B cell (primary cell): ENCODE results near the gene TAF10. TPM values are rescaled to one million over a fixed set of nuclear protein-coding genes. Genes with fewer than 3 reads are reported as not detected.

Experiments
- ATAC-seq: fragments of 200-7000 bp; cut with Tn5 transposase; one replicate; pipeline ENCODE4 v1.10.0; 2021; ENCODE audit warnings: low read depth, mild to moderate bottlenecking, moderate number of reproducible peaks, moderate library complexity
- CTCF ChIA-PET: fragments of 350-600 bp; sonication (Branson Sonifier 250); formaldehyde crosslinking; loops from one replicate; lab custom pipeline; 2021; ENCODE audit warnings: antibody characterized with exemption, inconsistent platforms; lab: Charles Lee
- POLR2A ChIA-PET: fragments of 350-600 bp; sonication (Branson Sonifier 250); formaldehyde crosslinking; loops from one replicate; lab custom pipeline; 2021; ENCODE audit warnings: antibody characterized with exemption; lab: Charles Lee
- DNase-seq: peaks from one replicate; pipeline ENCODE4 v3.0.0; 2013
- H2AFZ ChIP-seq: 2 replicates; pipeline ENCODE4 v1.6.1; 2012; ENCODE audit warnings: mild to moderate bottlenecking, low read depth, low read length; ENCODE audit not compliant: insufficient read depth, poor library complexity, severe bottlenecking
- H3K27ac ChIP-seq, 2 donors: 1 replicate in 1 of 2; 2 replicates in 1 of 2; pipeline ENCODE4 v1.5.1; 2012 to 2013; ENCODE audit warnings: low read length in 2 of 2, mild to moderate bottlenecking in 2 of 2, moderate library complexity in 1 of 2
- H3K27me3 ChIP-seq, 4 experiments: fragments of 200-600 bp in 1 of 4; sonication (generic) in 1 of 4; replicated peaks in 1 of 4; 1 replicate in 2 of 4; 2 replicates in 2 of 4; pipeline versions ENCODE4 v1.6.1 to v1.7.0; 2013 to 2016; ENCODE audit warnings: low read length in 3 of 4, mild to moderate bottlenecking in 2 of 4, mixed read lengths in 1 of 4, moderate library complexity in 1 of 4; ENCODE audit not compliant: insufficient read depth in 4 of 4, control insufficient read depth in 3 of 4; ENCODE audit errors: control extremely low read depth in 1 of 4
- H3K36me3 ChIP-seq, 2 experiments: replicated peaks in 1 of 2; 1 replicate in 1 of 2; 2 replicates in 1 of 2; pipeline versions ENCODE4 v1.6.1 to v1.7.1; 2013; ENCODE audit warnings: low read length in 1 of 2; ENCODE audit not compliant: insufficient read depth in 2 of 2, control insufficient read depth in 1 of 2; ENCODE audit errors: control extremely low read depth in 1 of 2, extremely low read depth in 1 of 2
- H3K4me1 ChIP-seq, 2 donors: fragments of 200-600 bp in 1 of 2; sonication (generic) in 1 of 2; 1 replicate in 1 of 2; 2 replicates in 1 of 2; pipeline versions ENCODE4 v1.5.1 to v1.6.1; 2013 to 2017; ENCODE audit warnings: low read length in 2 of 2; ENCODE audit not compliant: control insufficient read depth in 2 of 2, insufficient read depth in 2 of 2
- H3K4me2 ChIP-seq: replicated peaks from 2 replicates; pipeline ENCODE3; 2012; ENCODE audit warnings: mild to moderate bottlenecking, low read depth, low read length; ENCODE audit not compliant: poor library complexity, severe bottlenecking
- H3K4me3 ChIP-seq, 5 experiments: fragments of 200-600 bp in 1 of 5; sonication (generic) in 1 of 5; 1 replicate in 3 of 5; 2 replicates in 2 of 5; pipeline versions ENCODE4 v1.5.1 to v1.7.0; 2011 to 2016; ENCODE audit warnings: low read length in 4 of 5, mild to moderate bottlenecking in 4 of 5, low read depth in 2 of 5, control low read depth in 1 of 5, moderate library complexity in 1 of 5; ENCODE audit not compliant: insufficient read depth in 1 of 5; ENCODE audit errors: control extremely low read depth in 1 of 5, extremely low read depth in 1 of 5
- H3K79me2 ChIP-seq: fragments of 200-600 bp; sonication (generic); one replicate; pipeline ENCODE4 v1.6.0; 2016; ENCODE audit warnings: low read length; ENCODE audit not compliant: control insufficient read depth, insufficient read depth
- H3K9ac ChIP-seq: fragments of 200-600 bp; sonication (generic); 2 replicates; pipeline ENCODE4 v1.6.1; 2017; ENCODE audit warnings: mild to moderate bottlenecking, low read length, moderate library complexity
- H3K9me3 ChIP-seq, 3 donors: one replicate each; pipeline versions ENCODE4 v1.6.1 to v1.7.1; 2013; ENCODE audit warnings: low read length in 2 of 3; ENCODE audit not compliant: control insufficient read depth in 2 of 3, insufficient read depth in 1 of 3; ENCODE audit errors: control extremely low read depth in 1 of 3
- H4K20me1 ChIP-seq: 2 replicates; pipeline ENCODE4 v1.6.0; 2012; ENCODE audit warnings: mild to moderate bottlenecking, low read length; ENCODE audit not compliant: insufficient read depth, control insufficient read depth, poor library complexity, severe bottlenecking
- H3K27ac Mint-ChIP-seq: one replicate; pipeline ENCODE4 v1.8.0; 2021; ENCODE audit warnings: mixed read lengths
- H3K27me3 Mint-ChIP-seq: one replicate; pipeline ENCODE4 v1.8.0; 2021; ENCODE audit warnings: mixed read lengths
- H3K4me1 Mint-ChIP-seq: one replicate; pipeline ENCODE4 v1.8.0; 2021; ENCODE audit warnings: mixed read lengths
- H3K4me3 Mint-ChIP-seq: one replicate; pipeline ENCODE4 v1.8.0; 2021; ENCODE audit warnings: mixed read lengths
- H3K9me3 Mint-ChIP-seq: one replicate; pipeline ENCODE4 v1.8.0; 2022; ENCODE audit warnings: mixed read lengths; ENCODE audit not compliant: insufficient read depth
- CTCF ChIP-seq: fragments of 200-600 bp; IDR thresholded peaks from one replicate; pipeline ENCODE4 v1.8.0; 2022; ENCODE audit warnings: antibody characterized with exemption, mild to moderate bottlenecking
- EZH2 ChIP-seq: IDR thresholded peaks from 2 replicates; pipeline ENCODE4 v1.6.1; 2012; ENCODE audit warnings: borderline replicate concordance, low read depth, mild to moderate bottlenecking, moderate library complexity, low read length; ENCODE audit not compliant: insufficient read depth, poor library complexity, severe bottlenecking
- WGBS: methylation state at CpG from one replicate; pipeline ENCODE4 v1.1.5; 2013; ENCODE audit warnings: missing lambda C conversion rate; ENCODE audit not compliant: insufficient coverage; 5-methylcytosine and 5-hydroxymethylcytosine counted together
- intact Hi-C: fragments of 100-400 bp; cut with micrococcal nuclease; formaldehyde crosslinking; loops from one replicate; pipeline ENCODE4 v1.10.0; 2022
- polyA plus RNA-seq: library from polyadenylated mRNA; depleted of rRNA; stranded (reverse); fragments of >200 nt; gene quantifications from 2 replicates; pipeline ENCODE4 v1.2.3, GENCODE V29; 2012
- total RNA-seq, 2 donors: library from RNA; stranded (reverse); fragments of 120-200 nt in 1 of 2; gene quantifications; 1 replicate in 1 of 2; 2 replicates in 1 of 2; pipeline versions ENCODE4 v1.2.3 to v1.2.4, GENCODE V29; 2013 to 2022

The TAF10 gene
- total and polyA plus RNA-seq, 2 donors (not counting 1 experiment from before 2014, with no cell fraction given) = 114 to 156 TPM

- no peaks in the 10 kb centered on the region for H3K27me3 Mint-ChIP-seq
- CTCF ChIA-PET = interaction anchor here (1.0 to 4.7 kb wide), 16 partner anchors 8 to 240 kb away, joined by 3 to 38 read pairs (median 6); partner anchors contain the start of genes ILK and MRPL17
These were observed 7.2 kb upstream of the TAF10 start, which contains the start of gene TPP1 for GRCh38 chr11:6619004-6619745. Gene TPP1 (minus strand): TSS chr11:6619422. CDS start chr11:6619400, 22 bp downstream.

More at GRCh38 chr11:6619004-6619745, 7.2 kb upstream of the TAF10 start, which contains the start of gene TPP1:
- Histone ChIP-seq H4K20me1 (no peaks in the 10 kb centered on the region), H3K27ac (peak within 1 kb of the TSS; percentile 94 to 97), H3K9ac (peak within 1 kb of the TSS; percentile 88), H3K27me3 (no peaks in the 10 kb centered on the region), H2AFZ (peak within 1 kb of the TSS; percentile 77), H3K9me3 (no peaks in the 10 kb centered on the region), H3K79me2 (peaks cover 34% of the 10 kb centered on the region), H3K4me2 (peak within 1 kb of the TSS; percentile 95), H3K36me3 (peaks cover 0 to 29% of the 10 kb centered on the region in 2 experiments), H3K4me3 (peak within 1 kb of the TSS; percentile 82 to 100 (median 96)), H3K4me1 (peaks cover 19 to 33% of the 10 kb centered on the region in 2 donors)
- Mint-ChIP-seq H3K9me3 (no peaks in the 10 kb centered on the region), H3K4me3 (no peak within 1 kb of the TSS), H3K27ac (no peak within 1 kb of the TSS), H3K4me1 (peaks cover 11% of the 10 kb centered on the region)
- WGBS = 0% methylated on average over 16 of the region's 16 CpGs
- ATAC-seq (peak; percentile 92), DNase-seq (peak; percentile 97)
- TF ChIP-seq EZH2 (no peak), CTCF (no peak)
- intact Hi-C loops = loop anchor here (1.0 to 2.0 kb wide), 5 partner anchors 16 to 384 kb away; partner anchors contain the start of genes FHIP1B, ILK, MRPL17 and RRP8
- POLR2A ChIA-PET = interaction anchor here (0.9 to 3.2 kb wide), 8 partner anchors 8 to 229 kb away, joined by 3 to 38 read pairs (median 7); partner anchors contain the start of genes ARFIP2, ILK, MRPL17 and RRP8
